Esophagus mucosa (tissue), 1 donor: ENCODE results near the gene OVCA2. TPM values are rescaled to one million over a fixed set of nuclear protein-coding genes. Genes with fewer than 3 reads are reported as not detected.
A peak's percentile ranks its signal among the peaks of the same experiment; 100 is the strongest.
"Not testable (repeated sequence)": the region's sequence is repeated elsewhere in the genome, so short reads cannot be mapped to it uniquely, and the experiment has no call there.

Experiments
- ATAC-seq: fragments of 200-7000 bp; cut with Tn5 transposase; one replicate; pipeline ENCODE4 v1.9.1; 2020
- total RNA-seq: library from RNA; stranded (reverse); gene quantifications from one replicate; pipeline ENCODE4 v1.2.4, GENCODE V29; 2023
- donor health status: DM: yes; HTN: yes; CAD: no.

The OVCA2 gene
- total RNA-seq: 32.3 TPM

DNA sequence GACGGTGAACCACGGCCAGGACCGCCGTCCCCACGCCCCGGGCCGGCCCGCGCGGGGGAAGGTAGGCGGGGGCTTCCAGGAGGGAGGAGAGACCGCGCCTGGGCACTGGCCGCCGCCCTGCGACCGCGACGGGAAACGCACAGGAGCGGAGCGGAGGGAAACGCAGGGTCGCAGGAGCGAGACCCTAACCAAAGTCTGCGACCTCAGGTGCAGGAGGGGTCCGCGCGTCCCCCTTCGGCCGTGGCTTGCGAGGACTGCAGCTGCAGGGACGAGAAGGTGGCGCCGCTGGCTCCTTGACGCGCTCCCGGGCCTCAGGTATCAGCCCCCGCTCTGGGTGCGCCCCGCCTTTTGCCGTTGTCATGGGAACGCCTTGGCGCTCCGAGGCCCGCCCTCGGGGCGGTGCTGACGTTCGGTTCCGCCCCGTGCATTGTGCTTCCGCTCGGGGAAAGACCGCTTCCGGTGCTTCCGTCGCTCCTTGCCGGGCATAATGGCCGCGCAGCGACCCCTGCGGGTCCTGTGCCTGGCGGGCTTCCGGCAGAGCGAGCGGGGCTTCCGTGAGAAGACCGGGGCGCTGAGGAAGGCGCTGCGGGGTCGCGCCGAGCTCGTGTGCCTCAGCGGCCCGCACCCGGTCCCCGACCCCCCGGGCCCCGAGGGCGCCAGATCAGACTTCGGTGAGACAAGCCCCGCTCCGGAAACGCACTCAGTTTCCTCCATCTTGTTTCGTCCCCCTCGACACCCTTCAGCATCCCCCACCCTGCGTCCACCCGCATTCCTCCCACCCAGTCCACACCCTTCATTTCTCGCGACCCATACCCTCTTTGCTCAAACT is at the start of gene OVCA2:
Gene OVCA2, plus strand, starts transcription at position 462 of the 829 bp plus-strand sequence. Its CDS starts 26 bp downstream, at position 488.
- ATAC-seq: peak; percentile 88

GRCh38 chr17:1992541-1992940 is 49.3 kb upstream of the OVCA2 start:
- no peak for ATAC-seq

DNA sequence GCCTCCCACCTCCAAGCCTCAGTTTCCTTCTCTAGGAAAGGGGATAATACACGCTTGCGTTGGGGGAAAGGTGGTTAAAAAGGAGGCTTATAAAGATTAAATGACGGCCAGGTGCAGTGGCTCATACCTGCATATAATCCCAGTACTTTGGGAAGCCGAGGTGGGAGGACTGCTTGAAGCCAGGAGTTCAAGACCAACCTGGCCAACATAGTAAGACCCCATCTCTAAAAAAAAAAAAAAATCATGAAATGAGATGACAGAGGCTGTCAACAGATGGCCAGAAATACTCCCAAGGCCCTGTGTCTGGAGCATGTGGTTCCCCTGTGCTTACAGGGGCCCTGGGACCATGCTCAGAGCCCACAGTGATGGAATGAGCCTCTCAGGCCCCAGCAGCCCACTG is 47.1 kb upstream of the OVCA2 start:
- no peak for ATAC-seq

DNA sequence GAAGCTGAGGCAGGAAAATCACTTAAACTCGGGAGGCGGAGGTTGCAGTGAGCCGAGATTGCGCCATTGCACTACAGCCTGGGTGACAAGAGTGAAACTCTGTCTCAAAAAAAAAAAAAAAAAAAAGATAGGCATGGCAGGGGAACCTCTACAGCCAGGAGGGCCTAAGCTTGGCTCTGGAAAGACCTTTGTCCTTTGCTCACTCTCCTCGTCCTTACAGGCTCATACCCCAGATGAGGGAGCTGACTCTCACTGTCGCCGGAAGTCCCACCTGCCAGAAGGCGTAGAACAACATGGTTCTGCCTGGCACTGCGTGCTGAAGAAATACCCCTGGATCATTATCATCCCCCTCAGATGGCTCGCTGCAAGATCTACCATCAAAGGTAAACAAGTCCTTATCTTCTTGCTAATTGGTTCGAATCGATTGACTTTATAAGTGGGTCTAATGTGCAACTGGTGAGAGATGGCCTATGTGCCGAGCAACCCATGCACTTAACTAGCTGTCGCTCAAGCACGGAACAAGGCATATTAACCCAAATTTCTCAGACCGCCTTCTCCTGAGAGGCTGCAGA is 46.4 kb upstream of the OVCA2 start:
- no peak for ATAC-seq

DNA sequence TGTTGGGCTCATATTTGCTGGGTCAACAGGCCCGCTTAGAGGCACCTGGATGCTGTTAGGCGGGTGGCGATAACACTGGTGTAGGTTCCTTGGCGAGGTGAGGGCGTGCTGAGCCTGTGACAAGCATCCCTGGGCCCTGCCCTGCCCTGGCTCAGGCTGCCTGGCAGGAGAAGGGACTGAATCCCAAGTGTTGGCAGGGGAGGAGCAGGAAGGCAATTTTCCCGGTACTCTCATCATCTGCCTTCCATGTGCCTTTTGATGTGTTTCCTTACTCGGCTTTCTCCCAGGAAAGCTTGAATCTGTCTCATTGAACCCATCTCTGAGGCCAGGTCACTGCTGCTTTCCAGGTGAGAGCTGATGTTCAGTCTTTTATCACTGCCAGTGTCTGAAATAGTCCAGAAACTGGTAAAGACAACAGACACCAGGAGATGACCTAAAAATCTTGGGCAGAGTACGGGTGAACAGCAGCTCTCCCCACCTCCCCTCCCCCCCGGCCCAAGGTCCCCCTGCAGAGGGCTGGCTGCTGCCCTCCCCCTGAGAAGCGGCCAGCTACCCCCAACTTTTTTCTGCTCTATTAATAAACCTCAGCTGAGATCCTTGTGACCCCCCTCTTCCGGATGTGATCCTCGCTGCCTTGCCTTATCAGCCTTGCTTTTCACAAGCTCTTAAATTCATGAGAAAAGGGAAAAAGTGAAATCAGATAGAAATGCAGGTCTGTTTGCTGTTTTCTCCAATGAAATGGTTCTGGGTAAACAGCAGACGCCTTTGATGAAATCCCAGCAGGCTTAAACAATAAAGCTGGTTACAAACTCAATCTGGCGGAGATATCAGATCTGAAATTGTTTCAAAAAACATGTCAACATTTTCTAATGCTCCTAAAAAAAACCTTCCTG is 45.7 kb upstream of the OVCA2 start:
- no peak for ATAC-seq

GRCh38 chr17:1996800-1997288 is 45.0 kb upstream of the OVCA2 start:
- ATAC-seq: no peak

DNA sequence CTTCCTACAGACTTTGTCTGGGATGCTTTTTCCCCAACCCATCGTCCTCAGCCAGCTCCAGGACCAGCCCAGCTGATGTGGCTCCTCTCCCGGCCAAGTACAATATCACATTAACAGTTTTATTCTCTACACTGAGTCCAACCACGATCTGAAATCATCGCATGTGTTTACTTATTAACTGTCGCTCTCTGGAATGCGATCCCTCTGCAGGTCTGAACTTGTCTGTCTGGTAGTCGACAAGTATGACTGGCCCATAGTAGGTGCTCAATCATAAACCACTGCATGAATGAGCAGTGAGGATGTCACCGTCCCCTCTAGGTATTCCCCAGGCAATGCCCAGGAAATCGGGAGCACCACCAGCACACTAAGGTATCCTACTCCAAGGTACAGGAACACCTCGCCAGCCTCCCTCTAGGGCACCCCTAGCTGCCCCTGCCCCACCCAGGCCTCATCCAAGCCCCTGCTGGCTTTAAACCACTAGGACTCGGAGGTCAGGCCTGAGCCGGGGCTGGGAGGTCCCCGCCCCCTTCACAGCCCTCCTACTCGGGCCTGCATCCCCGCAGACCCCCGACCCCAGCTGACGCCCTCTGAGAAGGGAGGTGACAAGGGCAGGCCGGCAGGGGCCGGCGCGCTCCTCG is 44.4 kb upstream of the OVCA2 start:
- ATAC-seq: peak; percentile 41

- ATAC-seq: no peak
Observed at GRCh38 chr17:1997927-1998742, 43.7 kb upstream of the OVCA2 start.

- ATAC-seq: peak; percentile 79
Observed at GRCh38 chr17:1999557-2000251, 42.1 kb upstream of the OVCA2 start.

DNA sequence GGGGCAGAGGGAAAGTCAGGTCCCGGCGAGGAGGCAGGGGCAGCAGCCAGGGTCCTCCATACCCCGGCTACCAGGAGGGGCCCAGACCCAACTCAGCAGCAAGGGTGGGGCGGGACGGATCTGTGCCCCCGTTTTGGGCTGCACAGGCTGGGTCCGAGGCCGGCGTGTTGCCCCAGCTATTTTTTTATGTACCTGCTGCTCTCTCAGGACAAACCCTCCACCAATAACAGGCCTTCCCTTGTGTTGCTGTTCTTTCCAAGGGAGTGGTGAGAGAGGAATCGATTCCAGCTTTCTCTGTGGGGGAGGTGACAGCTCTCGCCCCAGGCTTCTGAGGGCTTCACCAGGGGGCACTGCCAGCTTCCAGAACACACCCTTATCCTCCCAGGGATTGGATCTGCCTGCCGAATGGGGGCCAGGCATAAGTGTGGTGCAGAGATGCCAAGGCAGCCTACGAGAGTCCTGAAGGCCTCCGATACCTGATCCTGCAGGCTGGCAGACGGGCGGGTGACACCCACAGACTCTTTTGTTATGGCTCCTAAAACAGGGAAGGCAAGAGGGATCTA is 39.0 kb upstream of the OVCA2 start:
- no peak for ATAC-seq

DNA sequence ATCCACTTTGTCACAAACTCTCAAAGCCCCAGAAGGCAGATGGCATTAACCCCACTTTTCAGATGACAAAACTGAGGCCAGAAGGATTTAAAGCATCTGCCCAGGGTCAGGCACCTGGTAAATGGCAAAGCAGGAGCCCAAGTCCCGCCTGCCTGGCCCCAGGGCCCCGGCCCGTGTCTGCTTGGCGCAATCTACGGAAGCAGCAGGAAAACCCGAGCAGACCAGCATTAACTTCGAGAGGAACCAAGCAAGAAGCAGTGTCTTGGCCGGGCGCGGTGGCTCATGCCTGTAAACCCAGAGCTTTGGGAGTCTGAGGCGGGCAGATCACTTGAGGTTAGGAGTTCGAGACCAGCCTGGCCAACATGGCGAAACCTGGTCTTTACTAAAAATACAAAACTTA is 38.3 kb upstream of the OVCA2 start:
- ATAC-seq: no peak

GRCh38 chr17:2004435-2004952 is 37.3 kb upstream of the OVCA2 start:
- ATAC-seq: no peak

GRCh38 chr17:2008332-2009126 is 33.3 kb upstream of the OVCA2 start:
- ATAC-seq: no peak

DNA sequence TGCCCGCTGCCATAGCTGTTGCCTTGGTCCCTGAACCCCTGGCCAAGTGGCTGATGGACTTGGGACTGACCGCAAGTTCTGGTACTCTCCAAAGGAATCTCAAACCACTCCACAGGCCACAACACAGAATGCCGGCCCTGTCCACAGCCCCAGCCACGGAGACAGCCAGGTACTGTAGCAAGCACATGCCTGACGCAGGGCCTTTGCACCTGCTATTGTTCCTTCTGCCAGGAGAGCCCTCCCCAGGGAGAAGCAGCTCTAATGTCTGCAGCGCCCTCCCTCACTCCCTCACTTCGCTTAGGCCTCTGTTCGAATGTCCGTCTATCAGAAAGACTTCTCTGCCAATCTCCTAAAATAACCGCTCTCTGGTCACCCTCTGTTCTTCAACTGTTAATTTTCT is 32.1 kb upstream of the OVCA2 start:
- ATAC-seq: no peak

DNA sequence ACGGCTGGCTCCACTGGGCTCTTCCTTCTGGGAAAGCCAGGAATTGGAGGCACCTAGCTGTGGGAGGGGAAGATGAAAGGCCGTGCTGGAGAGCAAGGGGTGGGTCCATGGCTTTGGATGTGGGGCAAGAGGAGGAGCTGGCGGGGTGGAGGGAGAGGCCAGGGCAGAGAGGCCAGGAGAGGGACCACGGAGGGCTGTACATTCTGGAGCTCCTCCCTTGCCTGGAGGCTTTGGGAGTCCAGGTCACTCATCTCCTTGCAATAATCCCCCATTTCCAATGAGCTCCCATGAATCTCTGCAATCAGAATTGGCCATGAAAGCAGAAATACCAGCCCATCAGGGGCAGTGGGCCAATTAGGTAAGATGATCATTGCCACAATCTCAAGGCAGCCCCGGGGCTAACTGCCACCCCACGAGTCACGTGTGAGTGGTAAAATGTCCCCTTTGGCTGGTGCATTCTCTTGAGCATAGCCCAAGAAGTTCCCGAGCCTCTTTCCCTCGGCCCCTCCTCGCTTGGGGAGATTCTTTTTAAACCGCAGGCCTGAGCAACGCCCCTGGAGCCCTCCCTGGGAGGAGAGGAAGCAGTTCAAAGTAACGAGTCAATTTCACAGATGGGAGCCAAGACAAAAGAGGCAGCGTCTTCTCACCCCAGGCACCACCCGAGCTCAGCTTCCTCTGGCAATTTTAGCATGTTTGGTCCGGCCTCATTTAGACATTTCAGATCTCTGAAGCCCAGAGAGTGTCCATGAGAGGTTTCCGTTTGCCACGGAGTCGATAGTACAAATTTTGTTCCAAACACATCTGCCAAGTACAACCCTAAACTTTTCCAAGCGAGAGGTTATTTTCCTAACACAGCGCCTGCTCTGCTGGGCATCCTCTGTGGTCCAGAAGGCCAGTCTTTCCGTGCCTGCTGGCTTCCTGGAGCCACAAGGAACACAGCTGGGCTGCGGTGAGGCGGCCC is 30.1 kb upstream of the OVCA2 start:
- ATAC-seq: peak; percentile 50

GRCh38 chr17:2012499-2012898 is 29.3 kb upstream of the OVCA2 start:
- ATAC-seq: no peak

DNA sequence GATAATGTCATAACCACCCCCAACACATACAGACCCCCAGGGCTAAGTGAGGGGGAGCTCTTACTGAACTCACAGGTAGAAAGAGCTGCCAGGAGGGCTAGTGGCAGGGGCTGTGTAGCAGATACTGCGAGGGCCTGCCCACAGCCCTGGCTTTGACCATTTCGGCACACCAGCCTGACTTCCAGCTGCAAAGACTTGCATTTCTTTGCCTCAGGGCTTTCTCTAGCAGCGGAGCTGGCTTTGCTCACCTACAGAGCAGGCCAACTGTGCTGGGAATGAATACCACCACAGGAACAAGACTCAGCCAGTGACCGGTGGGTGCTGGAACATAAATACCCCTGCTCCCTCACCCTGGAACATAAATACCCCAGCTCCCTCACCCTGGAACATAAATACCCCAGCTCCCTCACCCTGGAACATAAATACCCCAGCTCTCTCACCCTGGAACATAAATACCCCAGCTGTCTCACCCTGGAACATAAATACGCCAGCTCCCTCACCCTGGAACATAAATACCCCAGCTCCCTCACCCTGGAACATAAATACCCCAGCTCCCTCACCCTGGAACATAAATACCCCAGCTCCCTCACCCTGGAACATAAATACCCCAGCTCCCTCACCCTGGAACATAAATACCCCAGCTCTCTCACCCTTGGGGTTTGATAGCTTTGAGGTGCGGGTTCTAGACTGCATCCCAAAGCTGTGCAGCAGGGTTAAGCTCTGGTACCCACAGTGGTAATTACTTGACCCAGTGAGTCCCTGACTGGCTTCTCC is 28.4 kb upstream of the OVCA2 start:
- not testable (repeated sequence) for ATAC-seq

DNA sequence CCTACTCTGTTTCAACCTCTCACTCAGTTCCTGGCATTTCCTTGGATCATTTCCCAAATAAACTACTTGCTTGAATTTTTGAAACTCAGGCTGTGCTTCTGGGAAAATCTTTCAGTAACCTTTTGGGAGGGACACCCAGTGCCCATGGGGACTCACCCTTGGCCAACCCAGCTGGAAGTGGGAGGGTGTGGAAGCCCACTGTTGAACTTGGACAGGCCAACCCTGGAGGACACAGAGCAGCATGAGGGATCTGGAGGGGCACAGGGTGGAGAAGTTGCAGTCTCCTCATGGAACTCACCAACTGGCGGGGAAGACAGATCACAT is 27.9 kb upstream of the OVCA2 start:
- ATAC-seq: no peak
